ENCODE data around the gene SHC1. TPM values are rescaled to one million over a fixed set of nuclear protein-coding genes. Genes with fewer than 3 reads are reported as not detected.

The SHC1 gene
- polyA plus RNA-seq, 1 experiment, result 653 TPM

DNA sequence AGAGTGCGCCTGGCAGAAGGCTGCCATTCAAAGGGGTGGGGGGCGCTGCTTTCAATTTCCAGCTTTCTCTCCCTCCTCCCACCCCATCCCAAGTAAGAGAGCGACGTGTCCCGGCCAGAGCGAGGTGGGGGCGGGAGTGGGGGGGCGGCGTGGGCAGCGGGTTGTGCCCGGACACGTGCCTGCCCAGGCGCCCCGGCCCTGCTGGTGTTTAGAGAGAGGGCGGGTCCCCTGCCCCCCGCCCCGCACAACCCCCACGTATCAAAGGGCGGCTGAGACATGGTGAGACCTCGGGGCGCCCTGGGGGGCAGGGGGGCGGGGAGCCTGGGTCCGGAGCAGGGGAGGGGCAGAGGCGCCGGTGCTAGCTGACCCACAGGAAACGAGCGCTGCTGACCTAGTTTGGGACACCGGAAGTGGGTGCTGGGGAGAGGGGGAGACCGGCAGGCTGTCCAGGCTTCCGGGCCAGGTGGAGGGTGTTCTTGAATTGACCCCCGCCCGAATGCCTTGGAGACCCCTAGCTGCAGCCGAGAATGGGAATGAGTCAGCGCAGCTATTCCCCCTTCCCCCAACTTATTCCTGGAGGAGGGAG lies 33.3 kb upstream of the SHC1 start:
- Histone ChIP-seq H3K27me3 (ENCODE audit: control insufficient read depth, insufficient read depth, low read length) (no peaks in the 10 kb centered on the region), H3K36me3 (ENCODE audit: control insufficient read depth, insufficient read depth, low read length) (peaks cover 2% of the 10 kb centered on the region), H3K4me3 (ENCODE audit: low read depth, low read length) (peak overlapping the region; percentile 94)
- DNase-seq (ENCODE audit: low read depth), result no peak
- TF ChIP-seq CTCF (IDR thresholded peaks at IDR 0.05; ENCODE audit: insufficient read depth, low read depth, low read length), result no peak
- ChIA-PET CTCF (interaction anchor here (1.2 to 8.3 kb wide), 3 partner anchors 13 to 46 kb away, joined by 3 to 74 read pairs (median 4); no protein-coding TSS in a partner anchor), POLR2A (no interaction called here)

DNA sequence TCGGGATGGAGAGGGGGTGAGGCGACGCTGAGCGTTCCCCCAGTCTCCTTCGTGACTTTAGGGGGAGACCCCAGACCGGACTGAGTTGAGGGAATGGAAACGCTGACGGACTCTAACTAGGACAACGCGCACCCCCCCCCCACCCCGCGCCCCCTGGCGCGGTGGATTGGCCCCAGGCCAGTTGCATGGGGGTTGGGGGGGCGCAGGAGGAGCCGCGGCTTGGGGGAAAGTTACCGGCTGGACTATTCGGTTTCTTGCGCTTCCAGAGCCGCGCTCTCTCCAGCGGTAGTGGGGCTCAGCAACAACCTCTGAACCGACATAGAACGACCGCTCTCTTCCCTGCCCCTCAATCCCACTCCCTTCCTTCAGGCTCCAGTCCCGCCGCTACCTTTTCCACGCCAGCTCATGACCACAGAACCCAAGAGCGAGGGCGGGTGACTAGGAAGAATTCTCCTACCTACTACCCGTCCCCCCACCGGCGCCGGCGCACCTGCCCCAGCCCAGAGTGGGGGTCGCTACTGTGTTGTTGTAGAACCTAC lies 32.7 kb upstream of the SHC1 start:
- POLR2A ChIA-PET, result no interaction called here
- H3K36me3 ChIP-seq (ENCODE audit: control insufficient read depth, insufficient read depth, low read length), result peaks cover 2% of the 10 kb centered on the region

GRCh38 chr1:155002464-155003226 lies 32.1 kb upstream of the SHC1 start, which contains the start of gene ZBTB7B:
ZBTB7B (plus strand) TSS chr1:155002802; CDS start chr1:155014661, 11,859 bp downstream.
- POLR2A ChIA-PET, result no interaction called here
- H3K4me3 ChIP-seq (ENCODE audit: low read depth, low read length), result peak within 1 kb of the TSS; percentile 94
- peaks cover 2% of the 10 kb centered on the region; the same call in 1 of the 2 replicates for H3K36me3 ChIP-seq (ENCODE audit: control insufficient read depth, insufficient read depth, low read length)
- TF ChIP-seq CTCF (IDR thresholded peaks at IDR 0.05; ENCODE audit: insufficient read depth, low read depth, low read length), result no peak
- no peaks in the 10 kb centered on the region for H3K27me3 ChIP-seq (ENCODE audit: control insufficient read depth, insufficient read depth, low read length)
- CTCF ChIA-PET, result interaction anchor here (1.2 to 8.3 kb wide), 2 partner anchors 15 to 30 kb away, joined by 3 to 74 read pairs; no protein-coding TSS in a partner anchor
- no peak for DNase-seq (ENCODE audit: low read depth)

More for the DNA sequence above, 32.7 kb upstream of the SHC1 start:
- CTCF ChIA-PET, result interaction anchor here (1.2 to 8.3 kb wide), 3 partner anchors 14 to 46 kb away, joined by 3 to 74 read pairs (median 4); no protein-coding TSS in a partner anchor
- no peaks in the 10 kb centered on the region for H3K27me3 ChIP-seq (ENCODE audit: control insufficient read depth, insufficient read depth, low read length)
- DNase-seq (ENCODE audit: low read depth), result no peak
- H3K4me3 ChIP-seq (ENCODE audit: low read depth, low read length), result peak overlapping the region; percentile 94
- TF ChIP-seq CTCF (IDR thresholded peaks at IDR 0.05; ENCODE audit: insufficient read depth, low read depth, low read length), result no peak

DNA sequence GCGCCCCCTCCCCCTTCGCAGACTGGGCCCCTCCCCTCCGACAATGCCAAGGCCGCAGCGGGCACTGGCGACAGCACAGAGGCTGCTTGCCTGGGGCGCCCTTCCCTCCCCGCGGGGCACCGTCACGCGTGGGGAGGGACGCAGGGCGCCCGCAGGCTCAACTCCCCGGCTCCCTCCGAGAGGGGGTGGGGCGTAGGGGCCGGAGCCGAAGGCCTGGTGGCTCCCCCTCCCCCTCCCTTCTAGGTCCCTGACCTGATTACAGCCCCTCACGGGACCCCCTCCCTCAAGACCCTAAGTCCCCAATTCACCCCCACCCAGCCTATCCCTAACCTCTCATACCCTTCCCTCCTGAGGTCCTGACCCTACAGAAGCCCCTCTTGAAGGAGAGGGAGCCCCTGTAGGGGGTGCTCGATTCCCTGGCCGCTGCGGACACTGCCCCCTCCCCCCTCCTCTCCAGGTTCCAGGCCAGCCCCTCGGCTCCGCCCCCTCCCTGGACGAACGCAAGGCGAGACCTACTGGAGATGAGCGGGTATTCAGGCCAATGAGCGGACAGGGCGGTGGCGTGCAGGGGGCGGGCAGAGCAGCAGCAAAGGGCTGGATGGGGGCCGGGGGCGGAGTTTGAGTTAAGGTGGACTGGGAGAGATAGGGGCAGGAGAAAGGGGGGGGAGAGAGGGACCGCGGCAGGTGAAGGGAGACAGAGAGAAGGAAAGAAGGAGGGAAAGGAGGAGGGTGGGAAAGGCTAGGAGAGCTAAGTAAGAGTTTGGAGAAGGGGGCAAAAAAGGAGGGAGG lies 31.3 kb upstream of the SHC1 start:
- Histone ChIP-seq H3K4me3 (ENCODE audit: low read depth, low read length) (peak overlapping the region; percentile 64), H3K27me3 (ENCODE audit: control insufficient read depth, insufficient read depth, low read length) (no peaks in the 10 kb centered on the region), H3K36me3 (ENCODE audit: control insufficient read depth, insufficient read depth, low read length) (no peaks in the 10 kb centered on the region; the same call in 1 of the 2 replicates)
- ChIA-PET CTCF (interaction anchor here (0.5 to 8.3 kb wide), 6 partner anchors 14 to 966 kb away, joined by 3 to 74 read pairs (median 4); partner anchors contain the start of gene PBXIP1), POLR2A (no interaction called here)
- peak; percentile 80 for TF ChIP-seq CTCF (IDR thresholded peaks at IDR 0.05; ENCODE audit: insufficient read depth, low read depth, low read length)
- peak; percentile 91 for DNase-seq (ENCODE audit: low read depth)

Data from BJ (cell line).